Measurements from ENCODE around the gene HDC.

DNA sequence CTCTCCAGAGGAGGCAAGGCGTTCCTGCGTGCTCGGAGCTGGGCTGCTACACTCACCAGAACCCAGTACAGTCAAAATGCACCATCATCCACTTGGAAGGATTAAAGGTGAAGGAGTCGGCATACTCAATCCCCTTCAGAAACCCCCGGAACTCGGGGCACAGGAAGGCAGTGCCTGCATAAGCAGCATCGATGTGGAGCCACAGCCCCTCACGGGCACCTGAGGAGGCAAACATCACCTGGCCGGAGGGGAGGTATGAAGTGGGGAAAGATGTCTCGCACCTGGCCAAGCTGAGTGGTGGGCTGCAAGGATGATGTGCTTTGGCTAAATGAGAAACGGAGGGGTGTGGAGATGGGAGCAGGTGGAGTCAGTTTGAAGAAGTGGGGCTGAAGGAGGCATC, 13.0 kb downstream of the HDC start:
- TF ChIP-seq, protein P1, sequence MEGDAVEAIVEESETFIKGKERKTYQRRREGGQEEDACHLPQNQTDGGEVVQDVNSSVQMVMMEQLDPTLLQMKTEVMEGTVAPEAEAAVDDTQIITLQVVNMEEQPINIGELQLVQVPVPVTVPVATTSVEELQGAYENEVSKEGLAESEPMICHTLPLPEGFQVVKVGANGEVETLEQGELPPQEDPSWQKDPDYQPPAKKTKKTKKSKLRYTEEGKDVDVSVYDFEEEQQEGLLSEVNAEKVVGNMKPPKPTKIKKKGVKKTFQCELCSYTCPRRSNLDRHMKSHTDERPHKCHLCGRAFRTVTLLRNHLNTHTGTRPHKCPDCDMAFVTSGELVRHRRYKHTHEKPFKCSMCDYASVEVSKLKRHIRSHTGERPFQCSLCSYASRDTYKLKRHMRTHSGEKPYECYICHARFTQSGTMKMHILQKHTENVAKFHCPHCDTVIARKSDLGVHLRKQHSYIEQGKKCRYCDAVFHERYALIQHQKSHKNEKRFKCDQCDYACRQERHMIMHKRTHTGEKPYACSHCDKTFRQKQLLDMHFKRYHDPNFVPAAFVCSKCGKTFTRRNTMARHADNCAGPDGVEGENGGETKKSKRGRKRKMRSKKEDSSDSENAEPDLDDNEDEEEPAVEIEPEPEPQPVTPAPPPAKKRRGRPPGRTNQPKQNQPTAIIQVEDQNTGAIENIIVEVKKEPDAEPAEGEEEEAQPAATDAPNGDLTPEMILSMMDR (IDR thresholded peaks at IDR 0.05; ENCODE audit: poor library complexity), result no peak
- no peak for TF ChIP-seq EZH2phosphoT487 (IDR thresholded peaks at IDR 0.05; ENCODE audit: low read depth, severe bottlenecking, unreplicated experiment)

Measured in hepatocyte (in vitro differentiated cells).